Measurements from ENCODE around the gene MAGI1.

The MAGI1 gene

GRCh38 chr3:65739901-65740541 is 298.7 kb downstream of the MAGI1 start:
- no peaks in the 10 kb centered on the region for H3K27me3 ChIP-seq (ENCODE audit: insufficient read depth, poor library complexity, severe bottlenecking)
- H3K4me3 ChIP-seq (replicated peaks; ENCODE audit: insufficient read depth, low read length): no peak overlapping the region
- no peak for TF ChIP-seq SPI1 (IDR thresholded peaks at IDR 0.05; ENCODE audit: borderline replicate concordance, low read depth)
- no peak for TF ChIP-seq REST (IDR thresholded peaks at IDR 0.05; ENCODE audit: insufficient replicate concordance, low read depth)
- no peak for TF ChIP-seq GABPA (IDR thresholded peaks at IDR 0.05; ENCODE audit: low read depth)
- TF ChIP-seq, protein P1, sequence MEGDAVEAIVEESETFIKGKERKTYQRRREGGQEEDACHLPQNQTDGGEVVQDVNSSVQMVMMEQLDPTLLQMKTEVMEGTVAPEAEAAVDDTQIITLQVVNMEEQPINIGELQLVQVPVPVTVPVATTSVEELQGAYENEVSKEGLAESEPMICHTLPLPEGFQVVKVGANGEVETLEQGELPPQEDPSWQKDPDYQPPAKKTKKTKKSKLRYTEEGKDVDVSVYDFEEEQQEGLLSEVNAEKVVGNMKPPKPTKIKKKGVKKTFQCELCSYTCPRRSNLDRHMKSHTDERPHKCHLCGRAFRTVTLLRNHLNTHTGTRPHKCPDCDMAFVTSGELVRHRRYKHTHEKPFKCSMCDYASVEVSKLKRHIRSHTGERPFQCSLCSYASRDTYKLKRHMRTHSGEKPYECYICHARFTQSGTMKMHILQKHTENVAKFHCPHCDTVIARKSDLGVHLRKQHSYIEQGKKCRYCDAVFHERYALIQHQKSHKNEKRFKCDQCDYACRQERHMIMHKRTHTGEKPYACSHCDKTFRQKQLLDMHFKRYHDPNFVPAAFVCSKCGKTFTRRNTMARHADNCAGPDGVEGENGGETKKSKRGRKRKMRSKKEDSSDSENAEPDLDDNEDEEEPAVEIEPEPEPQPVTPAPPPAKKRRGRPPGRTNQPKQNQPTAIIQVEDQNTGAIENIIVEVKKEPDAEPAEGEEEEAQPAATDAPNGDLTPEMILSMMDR (IDR thresholded peaks at IDR 0.05; ENCODE audit: insufficient read depth, low read length): no peak
- no peak for TF ChIP-seq POLR2AphosphoS5 (IDR thresholded peaks at IDR 0.05; ENCODE audit: low read depth)
- no peak overlapping the region for H3K27ac ChIP-seq (replicated peaks)
- no peak for DNase-seq (ENCODE audit: low read depth in 1 of 2, low spot score in 1 of 2)

- no peak for DNase-seq (ENCODE audit: low read depth in 1 of 2, low spot score in 1 of 2)
- no peaks in the 10 kb centered on the region for H3K27me3 ChIP-seq (ENCODE audit: insufficient read depth, poor library complexity, severe bottlenecking)
- no peak overlapping the region for H3K27ac ChIP-seq (replicated peaks)
- no peak overlapping the region for H3K4me3 ChIP-seq (replicated peaks; ENCODE audit: insufficient read depth, low read length)
- TF ChIP-seq, protein P1 (IDR thresholded peaks at IDR 0.05; ENCODE audit: insufficient read depth, low read length): no peak
- TF ChIP-seq REST (IDR thresholded peaks at IDR 0.05; ENCODE audit: insufficient replicate concordance, low read depth) (no peak), SPI1 (IDR thresholded peaks at IDR 0.05; ENCODE audit: borderline replicate concordance, low read depth) (no peak), POLR2AphosphoS5 (IDR thresholded peaks at IDR 0.05; ENCODE audit: low read depth) (no peak), GABPA (IDR thresholded peaks at IDR 0.05; ENCODE audit: low read depth) (no peak)
These were observed 303.9 kb downstream of the MAGI1 start for GRCh38 chr3:65734792-65735191.

DNA sequence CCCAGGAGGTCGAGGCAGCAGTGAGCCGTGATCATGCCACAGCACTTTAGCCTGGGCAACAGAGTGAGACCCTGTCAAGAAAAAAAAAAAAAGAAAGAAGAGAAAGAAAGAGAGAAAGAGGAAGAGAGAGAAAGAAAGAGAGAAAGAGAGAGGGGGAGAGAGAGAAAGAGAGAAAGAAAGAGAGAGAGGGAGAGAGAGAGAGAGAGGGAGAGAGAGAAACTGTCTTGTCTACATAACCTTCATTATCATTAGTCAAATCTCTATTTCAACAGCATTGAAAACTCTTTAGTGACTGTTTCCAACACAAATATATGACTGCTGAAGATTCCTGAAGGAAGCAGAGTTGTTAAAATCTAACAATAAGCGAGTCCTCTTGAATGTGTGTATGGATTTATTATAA is 304.3 kb downstream of the MAGI1 start:
- H3K27me3 ChIP-seq (ENCODE audit: insufficient read depth, poor library complexity, severe bottlenecking): no peaks in the 10 kb centered on the region
- no peak for DNase-seq (ENCODE audit: low read depth in 1 of 2, low spot score in 1 of 2)
- H3K27ac ChIP-seq (replicated peaks): no peak overlapping the region
- TF ChIP-seq, protein P1 (IDR thresholded peaks at IDR 0.05; ENCODE audit: insufficient read depth, low read length): no peak
- TF ChIP-seq SPI1 (IDR thresholded peaks at IDR 0.05; ENCODE audit: borderline replicate concordance, low read depth): no peak
- TF ChIP-seq GABPA (IDR thresholded peaks at IDR 0.05; ENCODE audit: low read depth): no peak
- no peak for TF ChIP-seq POLR2AphosphoS5 (IDR thresholded peaks at IDR 0.05; ENCODE audit: low read depth)
- no peak for TF ChIP-seq REST (IDR thresholded peaks at IDR 0.05; ENCODE audit: insufficient replicate concordance, low read depth)
- H3K4me3 ChIP-seq (replicated peaks; ENCODE audit: insufficient read depth, low read length): no peak overlapping the region

Measured in HL-60 (cell line).